Sigmoid colon (tissue), 4 donors: Measurements from ENCODE around the gene KLHL29.

Experiments
- POLR2A ChIP-seq, 2 donors: fragments of 450-650 bp; IDR thresholded peaks; one replicate each; pipeline ENCODE4 v1.6.1; 2016; ENCODE audit warnings: antibody characterized with exemption in 2 of 2, mild to moderate bottlenecking in 2 of 2, moderate library complexity in 2 of 2
- POLR2AphosphoS5 ChIP-seq, 4 donors: sonication (generic); formaldehyde crosslinking; IDR thresholded peaks; one replicate each; pipeline ENCODE4 v1.6.1; 2017; ENCODE audit warnings: antibody characterized with exemption in 4 of 4
- TF ChIP-seq, protein P1 (sequence below), 4 experiments: fragments of 450-650 bp in 3 of 4; fragments of 200-600 bp in 1 of 4; IDR thresholded peaks; one replicate each; pipeline ENCODE4 v1.5.1; 2016 to 2019; ENCODE audit warnings: antibody characterized with exemption in 4 of 4, mild to moderate bottlenecking in 3 of 4, moderate library complexity in 2 of 4

DNA sequence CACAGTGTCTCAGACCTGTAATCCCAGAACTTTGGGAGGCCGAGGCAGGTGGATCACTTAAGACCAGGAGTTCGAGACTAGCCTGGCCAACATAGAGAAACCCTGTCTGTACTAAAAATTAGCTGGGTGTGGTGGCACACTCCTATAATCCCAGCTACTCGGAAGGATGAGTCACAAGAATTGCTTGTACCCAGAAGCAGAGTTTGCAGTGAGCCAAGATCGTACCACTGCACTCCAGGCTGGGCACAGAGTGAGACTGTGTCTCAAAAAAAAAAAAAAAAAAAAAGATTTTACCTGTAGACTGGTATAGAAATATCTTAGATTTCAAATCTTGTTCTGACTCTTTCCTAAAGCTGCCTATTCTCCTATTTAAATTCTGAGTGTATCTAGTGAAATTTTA lies 7.2 kb upstream of the KLHL29 start:
- TF ChIP-seq POLR2AphosphoS5 (IDR thresholded peaks at IDR 0.05) (no peak), POLR2A (IDR thresholded peaks at IDR 0.05) (no peak)
- TF ChIP-seq, protein P1, sequence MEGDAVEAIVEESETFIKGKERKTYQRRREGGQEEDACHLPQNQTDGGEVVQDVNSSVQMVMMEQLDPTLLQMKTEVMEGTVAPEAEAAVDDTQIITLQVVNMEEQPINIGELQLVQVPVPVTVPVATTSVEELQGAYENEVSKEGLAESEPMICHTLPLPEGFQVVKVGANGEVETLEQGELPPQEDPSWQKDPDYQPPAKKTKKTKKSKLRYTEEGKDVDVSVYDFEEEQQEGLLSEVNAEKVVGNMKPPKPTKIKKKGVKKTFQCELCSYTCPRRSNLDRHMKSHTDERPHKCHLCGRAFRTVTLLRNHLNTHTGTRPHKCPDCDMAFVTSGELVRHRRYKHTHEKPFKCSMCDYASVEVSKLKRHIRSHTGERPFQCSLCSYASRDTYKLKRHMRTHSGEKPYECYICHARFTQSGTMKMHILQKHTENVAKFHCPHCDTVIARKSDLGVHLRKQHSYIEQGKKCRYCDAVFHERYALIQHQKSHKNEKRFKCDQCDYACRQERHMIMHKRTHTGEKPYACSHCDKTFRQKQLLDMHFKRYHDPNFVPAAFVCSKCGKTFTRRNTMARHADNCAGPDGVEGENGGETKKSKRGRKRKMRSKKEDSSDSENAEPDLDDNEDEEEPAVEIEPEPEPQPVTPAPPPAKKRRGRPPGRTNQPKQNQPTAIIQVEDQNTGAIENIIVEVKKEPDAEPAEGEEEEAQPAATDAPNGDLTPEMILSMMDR (IDR thresholded peaks at IDR 0.05): no peak
